HepG2 (cell line): ENCODE measurements around the gene PRR14. TPM values are rescaled to one million over a fixed set of nuclear protein-coding genes. Genes with fewer than 3 reads are reported as not detected.

Experiments used
- DMAP1 ChIP-seq: IDR thresholded peaks from 2 replicates; pipeline ENCODE4 v1.6.1; 2016
- DR1 ChIP-seq: sonication (generic); formaldehyde crosslinking; IDR thresholded peaks from 2 replicates; pipeline ENCODE4 v1.8.0; 2021; ENCODE audit warnings: mild to moderate bottlenecking, missing genetic modification reagents, inconsistent platforms
- FOXK1 ChIP-seq: sonication (generic); formaldehyde crosslinking; IDR thresholded peaks from 2 replicates; pipeline ENCODE4 v1.4.0; 2020; ENCODE audit warnings: low read depth, missing genetic modification reagents, borderline replicate concordance
- FOXP1 ChIP-seq, 2 experiments: fragments of 450-650 bp in 1 of 2; IDR thresholded peaks; 2 replicates each; pipeline ENCODE4 v1.6.1; 2017 to 2018; ENCODE audit warnings: antibody characterized with exemption in 1 of 2
- HOMEZ ChIP-seq: IDR thresholded peaks from 2 replicates; pipeline ENCODE4 v1.6.1; 2016; ENCODE audit warnings: low read depth
- MEIS2 ChIP-seq: sonication (generic); formaldehyde crosslinking; IDR thresholded peaks from 2 replicates; pipeline ENCODE4 v1.9.0; 2021; ENCODE audit warnings: mild to moderate bottlenecking, missing genetic modification reagents
- NFKBIZ ChIP-seq: IDR thresholded peaks from 2 replicates; pipeline ENCODE4 v1.6.1; 2018; ENCODE audit warnings: missing genetic modification reagents, missing compliant biosample characterization
- PHF21A ChIP-seq: sonication (generic); formaldehyde crosslinking; IDR thresholded peaks from 2 replicates; pipeline ENCODE4 v1.5.0; 2020; ENCODE audit warnings: mild to moderate bottlenecking, missing genetic modification reagents
- POLR2G ChIP-seq: fragments of 200-400 bp; formaldehyde crosslinking; IDR thresholded peaks from 2 replicates; pipeline ENCODE4 v1.6.1; 2018; ENCODE audit warnings: mild to moderate bottlenecking, low read depth, low read length, moderate library complexity
- SMARCE1 ChIP-seq: fragments of 450-650 bp; IDR thresholded peaks from 2 replicates; pipeline ENCODE4 v1.6.1; 2017; ENCODE audit warnings: borderline replicate concordance
- ZNF772 ChIP-seq: sonication (generic); formaldehyde crosslinking; IDR thresholded peaks from 2 replicates; pipeline ENCODE4 v1.5.0; 2020; ENCODE audit warnings: mild to moderate bottlenecking, missing genetic modification reagents
- ZNF782 ChIP-seq: sonication (generic); formaldehyde crosslinking; IDR thresholded peaks from 2 replicates; pipeline ENCODE4 v1.4.0; 2020; ENCODE audit warnings: missing genetic modification reagents, mild to moderate bottlenecking, borderline replicate concordance
- ZSCAN20 ChIP-seq: sonication (generic); formaldehyde crosslinking; IDR thresholded peaks from 2 replicates; pipeline ENCODE4 v1.4.0; 2020; ENCODE audit warnings: missing genetic modification reagents, mild to moderate bottlenecking, borderline replicate concordance
- polyA plus RNA-seq, 8 experiments: library from polyadenylated mRNA; depleted of rRNA in 3 of 8; stranded (reverse) in 7 of 8; unstranded in 1 of 8; fragments of >200 nt; fragmentation: Illumina TruSeq in 4 of 8; extraction: Trizol in 4 of 8; gene quantifications; 2 replicates each; pipeline versions ENCODE4 v1.2.1 to v1.2.3, GENCODE V29; 2011 to 2016; ENCODE audit warnings: low read depth in 4 of 8, missing spikeins in 1 of 8, mixed read lengths in 1 of 8; ENCODE audit not compliant: insufficient read depth in 1 of 8
- total RNA-seq, 5 experiments: library from RNA; depleted of rRNA; stranded (reverse); fragments of >200 nt; fragmentation: Illumina TruSeq; extraction: Trizol; gene quantifications; 2 replicates each; pipeline ENCODE4 v1.2.3, GENCODE V29; 2016; ENCODE audit warnings: low read depth in 1 of 5
- TF ChIP-seq, protein P1 (sequence below): sonication (generic); formaldehyde crosslinking; IDR thresholded peaks from 2 replicates; pipeline ENCODE4 v1.5.0; 2020; ENCODE audit warnings: mild to moderate bottlenecking, missing genetic modification reagents
- TF ChIP-seq, protein P2 (sequence below): sonication (generic); formaldehyde crosslinking; IDR thresholded peaks from 2 replicates; pipeline ENCODE4 v1.8.0; 2022; ENCODE audit warnings: mild to moderate bottlenecking, missing genetic modification reagents
- TF ChIP-seq, protein P3 (sequence below): sonication (generic); formaldehyde crosslinking; IDR thresholded peaks from 2 replicates; pipeline ENCODE4 v1.5.0; 2020; ENCODE audit warnings: mild to moderate bottlenecking, missing genetic modification reagents
- TF ChIP-seq, protein P4 (sequence below): sonication (generic); formaldehyde crosslinking; IDR thresholded peaks from 2 replicates; pipeline ENCODE4 v1.5.0; 2020; ENCODE audit warnings: mild to moderate bottlenecking, missing genetic modification reagents

Gene PRR14
- total and polyA plus RNA-seq, 2 of the 13 experiments (the other 11 are each of a cell fraction or from before 2014, with no cell fraction given): 8.4 to 11.0 TPM

GRCh38 chr16:30658731-30659506, 8.2 kb downstream of the PRR14 start (continued):
- TF ChIP-seq, protein P1, sequence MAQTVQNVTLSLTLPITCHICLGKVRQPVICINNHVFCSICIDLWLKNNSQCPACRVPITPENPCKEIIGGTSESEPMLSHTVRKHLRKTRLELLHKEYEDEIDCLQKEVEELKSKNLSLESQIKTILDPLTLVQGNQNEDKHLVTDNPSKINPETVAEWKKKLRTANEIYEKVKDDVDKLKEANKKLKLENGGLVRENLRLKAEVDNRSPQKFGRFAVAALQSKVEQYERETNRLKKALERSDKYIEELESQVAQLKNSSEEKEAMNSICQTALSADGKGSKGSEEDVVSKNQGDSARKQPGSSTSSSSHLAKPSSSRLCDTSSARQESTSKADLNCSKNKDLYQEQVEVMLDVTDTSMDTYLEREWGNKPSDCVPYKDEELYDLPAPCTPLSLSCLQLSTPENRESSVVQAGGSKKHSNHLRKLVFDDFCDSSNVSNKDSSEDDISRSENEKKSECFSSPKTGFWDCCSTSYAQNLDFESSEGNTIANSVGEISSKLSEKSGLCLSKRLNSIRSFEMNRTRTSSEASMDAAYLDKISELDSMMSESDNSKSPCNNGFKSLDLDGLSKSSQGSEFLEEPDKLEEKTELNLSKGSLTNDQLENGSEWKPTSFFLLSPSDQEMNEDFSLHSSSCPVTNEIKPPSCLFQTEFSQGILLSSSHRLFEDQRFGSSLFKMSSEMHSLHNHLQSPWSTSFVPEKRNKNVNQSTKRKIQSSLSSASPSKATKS (CRISPR knock-in tag): no peak
- TF ChIP-seq, protein P2, sequence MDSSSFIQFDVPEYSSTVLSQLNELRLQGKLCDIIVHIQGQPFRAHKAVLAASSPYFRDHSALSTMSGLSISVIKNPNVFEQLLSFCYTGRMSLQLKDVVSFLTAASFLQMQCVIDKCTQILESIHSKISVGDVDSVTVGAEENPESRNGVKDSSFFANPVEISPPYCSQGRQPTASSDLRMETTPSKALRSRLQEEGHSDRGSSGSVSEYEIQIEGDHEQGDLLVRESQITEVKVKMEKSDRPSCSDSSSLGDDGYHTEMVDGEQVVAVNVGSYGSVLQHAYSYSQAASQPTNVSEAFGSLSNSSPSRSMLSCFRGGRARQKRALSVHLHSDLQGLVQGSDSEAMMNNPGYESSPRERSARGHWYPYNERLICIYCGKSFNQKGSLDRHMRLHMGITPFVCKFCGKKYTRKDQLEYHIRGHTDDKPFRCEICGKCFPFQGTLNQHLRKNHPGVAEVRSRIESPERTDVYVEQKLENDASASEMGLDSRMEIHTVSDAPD: no peak
- peak; percentile 85; the same call in 1 of the 2 replicates for TF ChIP-seq DMAP1 (CRISPR knock-in tag)
- no peak for TF ChIP-seq FOXP1 (IDR thresholded peaks at IDR 0.05)
- TF ChIP-seq FOXP1 (CRISPR knock-in tag; IDR thresholded peaks at IDR 0.05): 0 out of 2 replicates have a peak, but pooled peaks have one; percentile 3
- TF ChIP-seq HOMEZ: no peak
- TF ChIP-seq PHF21A (CRISPR knock-in tag): no peak
- no peak for TF ChIP-seq SMARCE1
- TF ChIP-seq FOXK1: no peak
- TF ChIP-seq MEIS2 (CRISPR knock-in tag): peak; percentile 57; the same call in 1 of the 2 replicates
- 0 out of 2 replicates have a peak, but pooled peaks have one; percentile 12 for TF ChIP-seq NFKBIZ (CRISPR knock-in tag)
- TF ChIP-seq ZNF782: no peak
- no peak for TF ChIP-seq ZSCAN20
- peak; percentile 79 for TF ChIP-seq POLR2G
- TF ChIP-seq, protein P3, sequence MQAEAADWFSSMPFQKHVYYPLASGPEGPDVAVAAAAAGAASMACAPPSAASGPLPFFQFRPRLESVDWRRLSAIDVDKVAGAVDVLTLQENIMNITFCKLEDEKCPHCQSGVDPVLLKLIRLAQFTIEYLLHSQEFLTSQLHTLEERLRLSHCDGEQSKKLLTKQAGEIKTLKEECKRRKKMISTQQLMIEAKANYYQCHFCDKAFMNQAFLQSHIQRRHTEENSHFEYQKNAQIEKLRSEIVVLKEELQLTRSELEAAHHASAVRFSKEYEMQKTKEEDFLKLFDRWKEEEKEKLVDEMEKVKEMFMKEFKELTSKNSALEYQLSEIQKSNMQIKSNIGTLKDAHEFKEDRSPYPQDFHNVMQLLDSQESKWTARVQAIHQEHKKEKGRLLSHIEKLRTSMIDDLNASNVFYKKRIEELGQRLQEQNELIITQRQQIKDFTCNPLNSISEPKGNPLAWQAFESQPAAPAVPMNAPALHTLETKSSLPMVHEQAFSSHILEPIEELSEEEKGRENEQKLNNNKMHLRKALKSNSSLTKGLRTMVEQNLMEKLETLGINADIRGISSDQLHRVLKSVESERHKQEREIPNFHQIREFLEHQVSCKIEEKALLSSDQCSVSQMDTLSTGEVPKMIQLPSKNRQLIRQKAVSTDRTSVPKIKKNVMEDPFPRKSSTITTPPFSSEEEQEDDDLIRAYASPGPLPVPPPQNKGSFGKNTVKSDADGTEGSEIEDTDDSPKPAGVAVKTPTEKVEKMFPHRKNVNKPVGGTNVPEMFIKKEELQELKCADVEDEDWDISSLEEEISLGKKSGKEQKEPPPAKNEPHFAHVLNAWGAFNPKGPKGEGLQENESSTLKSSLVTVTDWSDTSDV (CRISPR knock-in tag): 0 out of 2 replicates have a peak, but pooled peaks have one; percentile 33
- no peak; the same call in 1 of the 2 replicates for TF ChIP-seq DR1 (CRISPR knock-in tag)
- TF ChIP-seq, protein P4, sequence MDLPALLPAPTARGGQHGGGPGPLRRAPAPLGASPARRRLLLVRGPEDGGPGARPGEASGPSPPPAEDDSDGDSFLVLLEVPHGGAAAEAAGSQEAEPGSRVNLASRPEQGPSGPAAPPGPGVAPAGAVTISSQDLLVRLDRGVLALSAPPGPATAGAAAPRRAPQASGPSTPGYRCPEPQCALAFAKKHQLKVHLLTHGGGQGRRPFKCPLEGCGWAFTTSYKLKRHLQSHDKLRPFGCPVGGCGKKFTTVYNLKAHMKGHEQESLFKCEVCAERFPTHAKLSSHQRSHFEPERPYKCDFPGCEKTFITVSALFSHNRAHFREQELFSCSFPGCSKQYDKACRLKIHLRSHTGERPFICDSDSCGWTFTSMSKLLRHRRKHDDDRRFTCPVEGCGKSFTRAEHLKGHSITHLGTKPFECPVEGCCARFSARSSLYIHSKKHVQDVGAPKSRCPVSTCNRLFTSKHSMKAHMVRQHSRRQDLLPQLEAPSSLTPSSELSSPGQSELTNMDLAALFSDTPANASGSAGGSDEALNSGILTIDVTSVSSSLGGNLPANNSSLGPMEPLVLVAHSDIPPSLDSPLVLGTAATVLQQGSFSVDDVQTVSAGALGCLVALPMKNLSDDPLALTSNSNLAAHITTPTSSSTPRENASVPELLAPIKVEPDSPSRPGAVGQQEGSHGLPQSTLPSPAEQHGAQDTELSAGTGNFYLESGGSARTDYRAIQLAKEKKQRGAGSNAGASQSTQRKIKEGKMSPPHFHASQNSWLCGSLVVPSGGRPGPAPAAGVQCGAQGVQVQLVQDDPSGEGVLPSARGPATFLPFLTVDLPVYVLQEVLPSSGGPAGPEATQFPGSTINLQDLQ: no peak
- no peak for TF ChIP-seq ZNF772 (CRISPR knock-in tag)
